ENCODE measurements around the gene UBASH3B.

DNA sequence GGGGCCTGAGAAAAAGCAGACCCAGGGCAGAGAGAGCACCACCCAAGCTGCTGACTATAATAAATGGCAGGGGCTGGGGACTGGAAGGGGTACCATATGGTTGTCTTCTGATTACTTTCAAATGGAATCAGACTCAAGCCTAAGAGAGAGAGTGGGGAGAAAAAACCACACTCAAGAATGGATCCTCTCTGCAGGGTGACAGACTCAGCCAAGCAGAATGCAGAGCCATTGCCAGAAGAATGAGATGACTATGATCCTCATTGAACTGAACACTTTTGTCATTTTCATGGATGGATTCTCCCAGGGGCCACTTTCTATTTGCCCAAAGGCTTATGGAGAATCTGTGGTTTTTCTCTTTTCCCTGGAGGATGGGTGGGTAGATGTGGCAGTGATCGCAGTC is 8.7 kb downstream of the UBASH3B start:
- no peak for TF ChIP-seq GATA2 (IDR thresholded peaks at IDR 0.05; ENCODE audit: low read depth, low read length)
- TF ChIP-seq GATA3 (IDR thresholded peaks at IDR 0.05; ENCODE audit: low read depth, low read length) = no peak
